Ectodermal cell (in vitro differentiated cells): ENCODE data around the gene PCYOX1L.

Experiments
- H3K27ac ChIP-seq: 2 replicates; pipeline ENCODE4 v1.7.0; 2013; ENCODE audit warnings: mild to moderate bottlenecking, low read depth, low read length; ENCODE audit not compliant: insufficient read depth, poor library complexity, severe bottlenecking
- H3K27me3 ChIP-seq: 2 replicates; pipeline ENCODE4 v1.7.0; 2013; ENCODE audit warnings: mild to moderate bottlenecking, low read length; ENCODE audit not compliant: insufficient read depth, control insufficient read depth, poor library complexity, severe bottlenecking
- H3K36me3 ChIP-seq: one replicate; pipeline ENCODE4 v1.7.0; 2013; ENCODE audit warnings: low read length; ENCODE audit not compliant: control insufficient read depth, insufficient read depth
- H3K4me1 ChIP-seq: one replicate; pipeline ENCODE4 v1.7.0; 2013; ENCODE audit warnings: low read length; ENCODE audit not compliant: control insufficient read depth, insufficient read depth
- H3K4me3 ChIP-seq: 2 replicates; pipeline ENCODE4 v1.7.0; 2013; ENCODE audit warnings: low read depth, low read length, control low read depth; ENCODE audit not compliant: insufficient read depth
- H3K9me3 ChIP-seq: 2 replicates; pipeline ENCODE4 v1.7.0; 2013; ENCODE audit warnings: mild to moderate bottlenecking, low read length, moderate library complexity; ENCODE audit not compliant: control insufficient read depth
- WGBS, 2 experiments: methylation state at CpG; one replicate each; pipeline ENCODE4 v1.1.7; 2013; ENCODE audit warnings: missing lambda C conversion rate in 2 of 2; 5-methylcytosine and 5-hydroxymethylcytosine counted together

Gene PCYOX1L

DNA sequence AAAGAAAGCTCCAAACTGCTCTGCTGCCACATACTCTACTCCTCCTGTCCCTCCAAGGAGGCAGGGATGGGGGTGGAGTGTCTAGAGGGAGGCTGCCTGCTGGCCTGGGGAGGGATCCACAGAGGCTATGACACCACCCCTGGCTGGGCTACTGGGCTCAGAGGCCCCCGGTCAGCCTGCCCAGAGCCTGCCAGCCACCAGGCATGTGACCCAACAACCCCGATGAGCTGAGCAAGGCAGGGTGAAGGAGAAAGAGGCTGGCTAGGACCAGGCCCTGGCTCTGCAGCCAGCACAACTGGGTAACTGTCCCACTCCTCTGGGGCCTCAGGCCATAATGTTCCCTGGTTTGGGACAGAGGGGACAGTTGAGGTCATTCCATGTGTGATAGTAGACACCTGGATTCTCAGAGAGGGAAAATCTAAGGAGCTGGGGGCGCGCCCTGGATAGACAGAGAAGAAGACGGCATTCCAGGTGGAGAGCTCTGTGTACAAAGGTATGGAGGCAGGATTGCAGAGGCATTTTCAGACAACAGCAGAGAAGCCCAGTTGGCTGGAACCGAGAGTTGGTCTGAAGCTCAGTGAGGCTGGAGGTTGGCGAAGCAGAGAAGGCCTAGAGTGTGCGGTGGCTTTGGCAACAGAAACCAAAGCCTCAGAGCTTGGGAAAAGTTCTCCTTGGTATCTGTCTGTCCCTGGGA, 55.1 kb downstream of the PCYOX1L start:
- H3K4me3 ChIP-seq = no peak overlapping the region
- H3K27ac ChIP-seq = no peak overlapping the region
- H3K4me1 ChIP-seq = peaks cover 13% of the 10 kb centered on the region
- no peaks in the 10 kb centered on the region for H3K9me3 ChIP-seq
- no peaks in the 10 kb centered on the region for H3K36me3 ChIP-seq
- no peaks in the 10 kb centered on the region for H3K27me3 ChIP-seq
- WGBS, 2 experiments = 92 to 96% methylated on average over 8 of the region's 8 CpGs

GRCh38 chr5:149413477-149414210, 55.8 kb downstream of the PCYOX1L start:
- WGBS, 2 experiments = 92 to 95% methylated on average over 16 of the region's 16 CpGs
- no peak overlapping the region for H3K4me3 ChIP-seq
- no peaks in the 10 kb centered on the region for H3K36me3 ChIP-seq
- H3K4me1 ChIP-seq = peaks cover 13% of the 10 kb centered on the region
- no peaks in the 10 kb centered on the region for H3K9me3 ChIP-seq
- no peak overlapping the region for H3K27ac ChIP-seq
- no peaks in the 10 kb centered on the region for H3K27me3 ChIP-seq

GRCh38 chr5:149414405-149415065, 56.7 kb downstream of the PCYOX1L start:
- Histone ChIP-seq H3K36me3 (no peaks in the 10 kb centered on the region), H3K27ac (no peak overlapping the region), H3K27me3 (no peaks in the 10 kb centered on the region), H3K9me3 (no peaks in the 10 kb centered on the region), H3K4me3 (no peak overlapping the region), H3K4me1 (peaks cover 13% of the 10 kb centered on the region)
- 80 to 91% methylated on average over 7 of the region's 7 CpGs for WGBS, 2 experiments

DNA sequence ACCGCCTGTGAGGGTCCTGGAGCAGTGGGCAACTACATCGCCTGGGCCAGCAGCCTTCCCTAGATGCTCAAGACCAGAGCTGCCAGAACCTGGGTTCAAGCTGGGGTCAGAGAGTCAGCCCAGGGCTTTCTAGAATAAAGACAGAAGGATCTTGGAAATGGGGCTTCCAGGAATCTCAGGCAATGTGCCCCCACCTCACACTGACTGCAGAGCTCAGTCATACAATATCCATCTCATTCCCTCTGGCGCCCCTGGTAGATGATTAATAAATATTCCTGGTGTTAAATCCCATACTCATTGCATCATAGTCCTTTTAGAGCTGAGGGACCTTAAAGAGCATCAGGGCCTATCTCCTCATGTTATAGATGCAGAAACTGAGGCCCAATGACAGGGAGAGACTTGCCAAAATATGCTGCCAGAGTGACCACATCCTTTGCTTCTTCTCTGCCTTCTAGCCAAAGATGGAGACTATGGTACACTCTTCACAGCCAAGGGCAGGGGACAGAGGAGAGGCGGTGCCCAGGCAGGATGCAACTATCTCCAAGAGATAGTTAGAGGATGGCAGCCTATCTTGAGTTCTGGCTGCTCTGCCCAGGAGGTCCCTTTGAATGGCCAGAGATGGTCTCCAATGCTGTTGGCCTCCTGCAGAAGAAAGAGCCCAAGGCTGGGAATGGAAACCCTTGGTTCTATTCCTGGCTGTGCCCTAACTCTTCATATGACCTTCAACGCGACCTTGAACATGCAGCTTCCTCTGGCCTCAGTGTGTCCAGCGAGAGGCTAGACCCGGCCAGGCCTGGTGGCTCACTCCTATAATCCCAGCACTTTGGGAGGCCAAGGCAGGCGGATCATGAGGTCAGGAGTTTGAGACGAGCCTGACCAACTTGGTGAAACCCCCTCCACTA, 57.5 kb downstream of the PCYOX1L start:
- Histone ChIP-seq H3K27ac (no peak overlapping the region), H3K4me1 (peaks cover 13% of the 10 kb centered on the region), H3K4me3 (no peak overlapping the region), H3K27me3 (no peaks in the 10 kb centered on the region), H3K36me3 (no peaks in the 10 kb centered on the region), H3K9me3 (no peaks in the 10 kb centered on the region)
- 85 to 93% methylated on average over 10 of the region's 10 CpGs for WGBS, 2 experiments

GRCh38 chr5:149416987-149417710, 59.3 kb downstream of the PCYOX1L start:
- H3K4me1 ChIP-seq = peaks cover 24% of the 10 kb centered on the region
- 57 to 68% methylated on average over 8 of the region's 8 CpGs for WGBS, 2 experiments
- H3K36me3 ChIP-seq = no peaks in the 10 kb centered on the region
- H3K9me3 ChIP-seq = no peaks in the 10 kb centered on the region
- no peak overlapping the region for H3K27ac ChIP-seq
- no peak overlapping the region for H3K4me3 ChIP-seq
- H3K27me3 ChIP-seq = no peaks in the 10 kb centered on the region

GRCh38 chr5:149417711-149418368, 60.0 kb downstream of the PCYOX1L start:
- 85% methylated on average over 9 of the region's 9 CpGs for WGBS, 2 experiments
- H3K27ac ChIP-seq = no peak overlapping the region
- peaks cover 31% of the 10 kb centered on the region for H3K4me1 ChIP-seq
- H3K27me3 ChIP-seq = no peaks in the 10 kb centered on the region
- no peak overlapping the region for H3K4me3 ChIP-seq
- H3K36me3 ChIP-seq = no peaks in the 10 kb centered on the region
- no peaks in the 10 kb centered on the region for H3K9me3 ChIP-seq

DNA sequence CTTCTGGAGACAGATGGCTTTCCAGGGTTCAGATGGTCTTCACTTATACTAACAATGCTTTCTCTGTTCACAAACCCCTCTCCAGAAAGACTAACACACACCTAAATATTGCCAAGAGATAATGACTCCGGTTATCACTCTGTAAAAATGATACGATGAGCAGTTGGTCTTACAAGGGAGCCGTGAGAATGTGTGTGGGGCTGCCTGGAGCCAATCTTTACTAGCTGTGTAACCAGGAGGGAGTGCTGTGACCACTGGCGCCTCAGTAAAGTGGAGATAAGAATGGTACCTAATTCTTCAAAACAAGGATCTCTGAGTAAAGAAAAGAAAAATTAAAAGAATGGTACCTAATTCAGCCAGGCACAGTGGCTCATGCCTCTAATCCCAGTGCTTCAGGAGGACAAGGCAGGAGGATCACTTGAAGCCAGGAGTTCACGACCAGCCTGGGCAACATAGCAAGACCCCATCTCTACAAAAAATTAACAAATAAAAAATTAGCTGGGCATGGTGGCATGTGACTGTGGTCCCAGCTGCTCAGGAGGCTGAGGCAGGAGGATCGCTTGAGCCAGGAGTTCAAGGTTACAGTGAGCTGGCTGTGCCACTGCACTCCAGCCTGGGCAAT, 61.2 kb downstream of the PCYOX1L start:
- H3K27me3 ChIP-seq = no peaks in the 10 kb centered on the region
- no peaks in the 10 kb centered on the region for H3K36me3 ChIP-seq
- H3K27ac ChIP-seq = no peak overlapping the region
- WGBS, 2 experiments = 93 to 94% methylated on average over 6 of the region's 6 CpGs
- no peaks in the 10 kb centered on the region for H3K9me3 ChIP-seq
- no peak overlapping the region for H3K4me3 ChIP-seq
- peaks cover 43% of the 10 kb centered on the region for H3K4me1 ChIP-seq
